ENCODE measurements around the gene CYP2S1.

- TF ChIP-seq, protein P1, sequence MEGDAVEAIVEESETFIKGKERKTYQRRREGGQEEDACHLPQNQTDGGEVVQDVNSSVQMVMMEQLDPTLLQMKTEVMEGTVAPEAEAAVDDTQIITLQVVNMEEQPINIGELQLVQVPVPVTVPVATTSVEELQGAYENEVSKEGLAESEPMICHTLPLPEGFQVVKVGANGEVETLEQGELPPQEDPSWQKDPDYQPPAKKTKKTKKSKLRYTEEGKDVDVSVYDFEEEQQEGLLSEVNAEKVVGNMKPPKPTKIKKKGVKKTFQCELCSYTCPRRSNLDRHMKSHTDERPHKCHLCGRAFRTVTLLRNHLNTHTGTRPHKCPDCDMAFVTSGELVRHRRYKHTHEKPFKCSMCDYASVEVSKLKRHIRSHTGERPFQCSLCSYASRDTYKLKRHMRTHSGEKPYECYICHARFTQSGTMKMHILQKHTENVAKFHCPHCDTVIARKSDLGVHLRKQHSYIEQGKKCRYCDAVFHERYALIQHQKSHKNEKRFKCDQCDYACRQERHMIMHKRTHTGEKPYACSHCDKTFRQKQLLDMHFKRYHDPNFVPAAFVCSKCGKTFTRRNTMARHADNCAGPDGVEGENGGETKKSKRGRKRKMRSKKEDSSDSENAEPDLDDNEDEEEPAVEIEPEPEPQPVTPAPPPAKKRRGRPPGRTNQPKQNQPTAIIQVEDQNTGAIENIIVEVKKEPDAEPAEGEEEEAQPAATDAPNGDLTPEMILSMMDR (conservative IDR thresholded peaks at IDR 0.05): no peak
- TF ChIP-seq EZH2 (IDR thresholded peaks at IDR 0.05; ENCODE audit: low read depth): no peak
These were observed 30.6 kb downstream of the CYP2S1 start for GRCh38 chr19:41223431-41224234.

Data from PC-9 (cell line).